ENCODE measurements around the gene HECTD3.
A peak's percentile ranks its signal among the peaks of the same experiment; 100 is the strongest.

HECTD3 gene

DNA sequence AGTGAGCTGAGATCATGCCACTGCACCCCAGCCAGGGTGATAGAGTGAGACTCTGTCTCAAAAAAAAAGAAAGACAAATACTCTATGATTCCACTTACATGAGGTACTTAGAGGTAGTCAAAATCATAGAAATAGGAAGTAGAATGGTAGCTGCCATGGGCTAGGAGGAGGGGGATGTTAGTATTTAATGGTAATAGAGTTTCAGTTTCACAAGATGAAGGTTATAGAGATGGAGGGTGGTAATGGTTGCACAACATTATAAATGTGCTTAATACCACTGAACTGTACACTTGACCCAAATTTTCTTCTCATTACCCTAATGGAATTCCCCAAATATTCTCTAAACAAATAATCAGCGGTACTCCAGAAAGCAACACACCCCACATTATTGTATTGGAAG lies 37.5 kb downstream of the HECTD3 start:
- no peak for DNase-seq
- no peak overlapping the region for H3K4ac ChIP-seq (ENCODE audit: low read depth in 1 of 2, low read length in 2 of 2)
- H3K23ac ChIP-seq (ENCODE audit: low read length in 2 of 2) = no peak overlapping the region
- H2AFZ ChIP-seq (ENCODE audit: low read depth, low read length) = no peak overlapping the region
- H3K4me3 ChIP-seq (ENCODE audit: insufficient read depth in 1 of 2, low read depth in 1 of 2, low read length in 2 of 2) = no peak overlapping the region
- WGBS = 100% methylated on average over 1 of the region's 1 CpG
- no peaks in the 10 kb centered on the region for H3K9me3 ChIP-seq (ENCODE audit: control insufficient read depth, low read length)
- no peak overlapping the region for H4K8ac ChIP-seq (ENCODE audit: low read length)
- no peak overlapping the region for H4K91ac ChIP-seq (ENCODE audit: low read length)
- H3K9ac ChIP-seq (ENCODE audit: low read length) = no peak overlapping the region
- H3K27me3 ChIP-seq (ENCODE audit: control insufficient read depth in 1 of 2, insufficient read depth in 1 of 2, low read length in 2 of 2) = no peaks in the 10 kb centered on the region
- H3K27ac ChIP-seq (ENCODE audit: low read length, poor library complexity, severe bottlenecking) = no peak overlapping the region
- no peak overlapping the region for H2BK120ac ChIP-seq (ENCODE audit: low read depth, low read length)
- H3K14ac ChIP-seq (ENCODE audit: low read length in 2 of 2) = no peak overlapping the region
- H3K36me3 ChIP-seq (ENCODE audit: control insufficient read depth in 1 of 2, insufficient read depth in 2 of 2, low read depth in 1 of 2, low read length in 2 of 2) = peaks cover 9 to 82% of the 10 kb centered on the region in 2 experiments
- no peak overlapping the region for H3K18ac ChIP-seq (ENCODE audit: low read depth in 1 of 2, low read length in 2 of 2)
- H3K4me1 ChIP-seq (ENCODE audit: control insufficient read depth, insufficient read depth, low read depth, low read length) = no peaks in the 10 kb centered on the region
- H3K4me2 ChIP-seq (ENCODE audit: low read length, poor library complexity, severe bottlenecking) = no peak overlapping the region
- H3K79me1 ChIP-seq (replicated peaks; ENCODE audit: low read length, poor library complexity, severe bottlenecking) = peaks cover 9% of the 10 kb centered on the region
- no peak overlapping the region for H2AK5ac ChIP-seq (ENCODE audit: low read length, severe bottlenecking)
- no peak overlapping the region for H2BK5ac ChIP-seq (ENCODE audit: low read depth, low read length, poor library complexity, severe bottlenecking)
- no peak overlapping the region for H2BK12ac ChIP-seq (ENCODE audit: low read length in 2 of 2)
- H2BK15ac ChIP-seq (ENCODE audit: low read depth, poor library complexity, severe bottlenecking) = no peak overlapping the region

DNA sequence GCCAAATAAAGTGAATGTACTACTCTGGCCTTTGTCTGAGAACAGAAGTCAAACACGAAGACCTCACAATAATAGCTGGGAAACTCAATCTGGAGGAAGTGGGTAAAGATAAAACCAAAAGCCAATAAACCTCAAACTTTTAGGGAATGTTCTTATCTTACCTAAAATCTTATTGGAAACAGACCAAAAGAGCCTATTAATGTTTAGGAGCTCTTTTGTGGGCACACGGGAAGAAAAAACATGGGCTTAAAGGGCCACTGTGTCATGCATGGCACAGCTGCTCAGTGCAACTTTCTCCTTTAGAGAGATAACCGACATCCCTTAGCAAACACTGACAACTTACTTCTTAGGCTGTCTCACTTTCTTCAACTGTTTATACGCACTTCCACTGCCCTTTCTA lies 40.8 kb downstream of the HECTD3 start:
- H3K4me2 ChIP-seq (ENCODE audit: low read length, poor library complexity, severe bottlenecking) = no peak overlapping the region
- H3K23ac ChIP-seq (ENCODE audit: low read length in 2 of 2) = no peak overlapping the region
- peak; percentile 30 for DNase-seq
- peaks cover 2 to 50% of the 10 kb centered on the region in 2 experiments for H3K36me3 ChIP-seq (ENCODE audit: control insufficient read depth in 1 of 2, insufficient read depth in 2 of 2, low read depth in 1 of 2, low read length in 2 of 2)
- H2BK5ac ChIP-seq (ENCODE audit: low read depth, low read length, poor library complexity, severe bottlenecking) = no peak overlapping the region
- H3K14ac ChIP-seq (ENCODE audit: low read length in 2 of 2) = no peak overlapping the region
- no peak overlapping the region for H2AK5ac ChIP-seq (ENCODE audit: low read length, severe bottlenecking)
- H3K9ac ChIP-seq (ENCODE audit: low read length) = no peak overlapping the region
- no peak overlapping the region for H3K4ac ChIP-seq (ENCODE audit: low read depth in 1 of 2, low read length in 2 of 2)
- no peak overlapping the region for H2BK12ac ChIP-seq (ENCODE audit: low read length in 2 of 2)
- H3K9me3 ChIP-seq (ENCODE audit: control insufficient read depth, low read length) = no peaks in the 10 kb centered on the region
- peaks cover 8% of the 10 kb centered on the region for H3K79me1 ChIP-seq (replicated peaks; ENCODE audit: low read length, poor library complexity, severe bottlenecking)
- H3K27ac ChIP-seq (ENCODE audit: low read length, poor library complexity, severe bottlenecking) = no peak overlapping the region
- no peaks in the 10 kb centered on the region for H3K4me1 ChIP-seq (ENCODE audit: control insufficient read depth, insufficient read depth, low read depth, low read length)
- H2BK15ac ChIP-seq (ENCODE audit: low read depth, poor library complexity, severe bottlenecking) = no peak overlapping the region
- H3K27me3 ChIP-seq (ENCODE audit: control insufficient read depth in 1 of 2, insufficient read depth in 1 of 2, low read length in 2 of 2) = no peaks in the 10 kb centered on the region
- H3K18ac ChIP-seq (ENCODE audit: low read depth in 1 of 2, low read length in 2 of 2) = no peak overlapping the region
- H2AFZ ChIP-seq (ENCODE audit: low read depth, low read length) = no peak overlapping the region
- no peak overlapping the region for H3K4me3 ChIP-seq (ENCODE audit: insufficient read depth in 1 of 2, low read depth in 1 of 2, low read length in 2 of 2)
- WGBS = 54% methylated on average over 3 of the region's 4 CpGs
- H2BK120ac ChIP-seq (ENCODE audit: low read depth, low read length) = no peak overlapping the region
- H4K91ac ChIP-seq (ENCODE audit: low read length) = no peak overlapping the region
- no peak overlapping the region for H4K8ac ChIP-seq (ENCODE audit: low read length)

DNA sequence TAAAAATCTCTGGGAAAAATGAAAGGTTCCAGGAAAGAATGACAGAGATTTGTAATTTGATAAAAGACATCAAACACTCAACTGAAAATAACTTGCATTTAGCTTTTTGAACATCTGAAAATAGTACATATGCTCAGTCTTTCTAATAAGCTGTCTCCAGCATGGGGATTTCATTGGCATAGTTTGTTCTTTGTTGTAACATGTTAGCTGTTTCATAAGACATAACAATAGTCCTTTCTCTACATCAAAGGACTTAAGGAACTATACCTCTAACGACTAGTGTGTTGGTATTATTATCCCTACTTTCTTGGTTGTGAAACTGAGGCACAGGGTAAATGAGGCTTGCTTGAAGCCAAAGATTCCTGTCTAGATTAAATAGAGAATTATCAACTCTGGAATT lies 46.7 kb downstream of the HECTD3 start:
- no peak overlapping the region for H2BK12ac ChIP-seq (ENCODE audit: low read length in 2 of 2)
- no peaks in the 10 kb centered on the region for H3K9me3 ChIP-seq (ENCODE audit: control insufficient read depth, low read length)
- no peak overlapping the region for H3K9ac ChIP-seq (ENCODE audit: low read length)
- H3K27ac ChIP-seq (ENCODE audit: low read length, poor library complexity, severe bottlenecking) = no peak overlapping the region
- peaks cover 3 to 5% of the 10 kb centered on the region in 2 experiments for H3K36me3 ChIP-seq (ENCODE audit: control insufficient read depth in 1 of 2, insufficient read depth in 2 of 2, low read depth in 1 of 2, low read length in 2 of 2)
- no peak overlapping the region for H4K91ac ChIP-seq (ENCODE audit: low read length)
- H4K8ac ChIP-seq (ENCODE audit: low read length) = no peak overlapping the region
- H3K4ac ChIP-seq (ENCODE audit: low read depth in 1 of 2, low read length in 2 of 2) = no peak overlapping the region
- no CpG with 5 or more reads among the region's 1 CpG for WGBS
- no peak overlapping the region for H2BK15ac ChIP-seq (ENCODE audit: low read depth, poor library complexity, severe bottlenecking)
- no peak overlapping the region for H3K4me3 ChIP-seq (ENCODE audit: insufficient read depth in 1 of 2, low read depth in 1 of 2, low read length in 2 of 2)
- H2BK5ac ChIP-seq (ENCODE audit: low read depth, low read length, poor library complexity, severe bottlenecking) = no peak overlapping the region
- peaks cover 11% of the 10 kb centered on the region for H3K79me1 ChIP-seq (replicated peaks; ENCODE audit: low read length, poor library complexity, severe bottlenecking)
- no peaks in the 10 kb centered on the region for H3K27me3 ChIP-seq (ENCODE audit: control insufficient read depth in 1 of 2, insufficient read depth in 1 of 2, low read length in 2 of 2)
- no peak for DNase-seq
- H2AK5ac ChIP-seq (ENCODE audit: low read length, severe bottlenecking) = no peak overlapping the region
- H2BK120ac ChIP-seq (ENCODE audit: low read depth, low read length) = no peak overlapping the region
- no peak overlapping the region for H3K23ac ChIP-seq (ENCODE audit: low read length in 2 of 2)
- no peak overlapping the region for H3K14ac ChIP-seq (ENCODE audit: low read length in 2 of 2)
- H3K4me2 ChIP-seq (ENCODE audit: low read length, poor library complexity, severe bottlenecking) = no peak overlapping the region
- H2AFZ ChIP-seq (ENCODE audit: low read depth, low read length) = no peak overlapping the region
- H3K4me1 ChIP-seq (ENCODE audit: control insufficient read depth, insufficient read depth, low read depth, low read length) = no peaks in the 10 kb centered on the region
- no peak overlapping the region for H3K18ac ChIP-seq (ENCODE audit: low read depth in 1 of 2, low read length in 2 of 2)

DNA sequence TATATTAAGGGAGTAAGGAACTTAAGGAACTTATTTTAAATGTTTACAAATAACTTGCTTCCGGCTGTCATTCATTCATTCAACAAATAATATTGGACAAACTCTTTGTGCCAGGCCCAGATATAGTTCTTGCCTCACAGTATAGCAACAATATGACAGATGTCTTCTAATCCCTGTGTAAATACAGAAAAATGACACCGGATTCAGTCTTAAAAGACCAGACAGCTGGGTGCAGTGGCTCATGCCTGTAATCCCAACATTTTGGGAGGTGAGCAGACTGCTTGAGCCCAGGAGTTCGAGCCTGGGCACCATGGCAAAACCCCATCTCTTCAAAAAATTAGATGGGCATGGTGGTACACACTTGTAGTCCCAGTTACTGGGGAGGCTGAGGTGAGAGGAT lies 48.4 kb downstream of the HECTD3 start:
- no peak overlapping the region for H3K4ac ChIP-seq (ENCODE audit: low read depth in 1 of 2, low read length in 2 of 2)
- no peak overlapping the region for H3K27ac ChIP-seq (ENCODE audit: low read length, poor library complexity, severe bottlenecking)
- no peak overlapping the region for H2AK5ac ChIP-seq (ENCODE audit: low read length, severe bottlenecking)
- H3K4me1 ChIP-seq (ENCODE audit: control insufficient read depth, insufficient read depth, low read depth, low read length) = no peaks in the 10 kb centered on the region
- no peak overlapping the region for H2BK120ac ChIP-seq (ENCODE audit: low read depth, low read length)
- no peak overlapping the region for H2BK5ac ChIP-seq (ENCODE audit: low read depth, low read length, poor library complexity, severe bottlenecking)
- H3K79me1 ChIP-seq (replicated peaks; ENCODE audit: low read length, poor library complexity, severe bottlenecking) = peaks cover 13% of the 10 kb centered on the region
- no peak overlapping the region for H3K4me3 ChIP-seq (ENCODE audit: insufficient read depth in 1 of 2, low read depth in 1 of 2, low read length in 2 of 2)
- no peak overlapping the region for H3K14ac ChIP-seq (ENCODE audit: low read length in 2 of 2)
- H2BK15ac ChIP-seq (ENCODE audit: low read depth, poor library complexity, severe bottlenecking) = no peak overlapping the region
- no peak overlapping the region for H4K8ac ChIP-seq (ENCODE audit: low read length)
- no peaks in the 10 kb centered on the region for H3K9me3 ChIP-seq (ENCODE audit: control insufficient read depth, low read length)
- no peaks in the 10 kb centered on the region for H3K27me3 ChIP-seq (ENCODE audit: control insufficient read depth in 1 of 2, insufficient read depth in 1 of 2, low read length in 2 of 2)
- H3K23ac ChIP-seq (ENCODE audit: low read length in 2 of 2) = no peak overlapping the region
- DNase-seq = no peak
- no peak overlapping the region for H4K91ac ChIP-seq (ENCODE audit: low read length)
- H3K9ac ChIP-seq (ENCODE audit: low read length) = no peak overlapping the region
- WGBS = 96% methylated on average over 3 of the region's 3 CpGs
- H3K4me2 ChIP-seq (ENCODE audit: low read length, poor library complexity, severe bottlenecking) = no peak overlapping the region
- peaks cover 5 to 14% of the 10 kb centered on the region in 2 experiments for H3K36me3 ChIP-seq (ENCODE audit: control insufficient read depth in 1 of 2, insufficient read depth in 2 of 2, low read depth in 1 of 2, low read length in 2 of 2)
- H3K18ac ChIP-seq (ENCODE audit: low read depth in 1 of 2, low read length in 2 of 2) = no peak overlapping the region
- no peak overlapping the region for H2AFZ ChIP-seq (ENCODE audit: low read depth, low read length)
- no peak overlapping the region for H2BK12ac ChIP-seq (ENCODE audit: low read length in 2 of 2)

Measured in mesenchymal stem cell (in vitro differentiated cells and primary cell).